Activated CD4-positive, alpha-beta memory T cell treated with anti-CD3 and anti-CD28 coated beads, Interleukin-2, amount 10 ng/mL, durations not matched to agents 7 days and 5 days (primary cell): Measurements from ENCODE around the gene DNAH11. TPM values are rescaled to one million over a fixed set of nuclear protein-coding genes. Genes with fewer than 3 reads are reported as not detected.
"Not testable (repeated sequence)": the region's sequence is repeated elsewhere in the genome, so short reads cannot be mapped to it uniquely, and the experiment has no call there.

Experiments used
- CTCF ChIA-PET: fragments of 350-600 bp; sonication (Branson Sonifier 250); formaldehyde crosslinking; loops from one replicate; lab custom pipeline; 2021; ENCODE audit warnings: antibody characterized with exemption, inconsistent platforms; lab: Charles Lee
- POLR2A ChIA-PET: fragments of 350-600 bp; sonication (Branson Sonifier 250); formaldehyde crosslinking; loops from one replicate; lab custom pipeline; 2021; ENCODE audit warnings: antibody characterized with exemption; lab: Charles Lee
- DNase-seq: peaks from one replicate; pipeline ENCODE4 v3.0.0-alpha.2; 2020
- H3K27ac Mint-ChIP-seq: one replicate; pipeline ENCODE4 v1.8.0; 2021; ENCODE audit warnings: mild to moderate bottlenecking, mixed read lengths
- H3K27me3 Mint-ChIP-seq: one replicate; pipeline ENCODE4 v1.8.0; 2021; ENCODE audit warnings: mixed read lengths
- H3K36me3 Mint-ChIP-seq: one replicate; pipeline ENCODE4 v1.8.0; 2021; ENCODE audit warnings: low read depth, mixed read lengths
- H3K4me1 Mint-ChIP-seq: one replicate; pipeline ENCODE4 v1.8.0; 2021; ENCODE audit warnings: mixed read lengths
- H3K4me3 Mint-ChIP-seq: one replicate; pipeline ENCODE4 v1.8.0; 2021; ENCODE audit warnings: mild to moderate bottlenecking, mixed read lengths
- H3K9me3 Mint-ChIP-seq: one replicate; pipeline ENCODE4 v1.8.0; 2021; ENCODE audit warnings: mixed read lengths
- total RNA-seq, 2 experiments: library from RNA; stranded (reverse); gene quantifications; one replicate each; pipeline ENCODE4 v1.2.3, GENCODE V29; 2021

The DNAH11 gene
- total RNA-seq, 2 experiments from 2014 or later: 2.1 to 2.2 TPM

DNA sequence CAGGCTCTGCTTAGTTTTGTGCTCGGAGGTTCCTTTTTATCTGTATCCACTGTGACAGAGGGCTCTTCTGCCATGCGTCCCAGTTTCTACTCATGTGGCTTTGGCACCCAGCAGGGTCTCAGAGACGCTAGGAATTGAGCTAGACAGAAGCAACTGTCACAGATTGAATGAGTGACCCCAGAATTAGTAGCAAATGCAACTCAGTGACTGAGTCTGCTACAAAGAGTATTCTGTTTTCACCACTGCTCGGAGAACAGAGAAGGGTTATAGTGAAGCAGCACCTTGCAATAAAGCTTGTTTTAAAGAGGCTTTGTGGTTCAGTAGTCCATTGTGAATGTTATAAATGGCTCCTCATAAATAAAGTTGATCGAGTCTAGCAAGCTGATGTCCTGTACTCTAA lies 113.2 kb downstream of the DNAH11 start:
- no peak overlapping the region for H3K4me3 Mint-ChIP-seq
- no peaks in the 10 kb centered on the region for H3K9me3 Mint-ChIP-seq
- H3K36me3 Mint-ChIP-seq: no peaks in the 10 kb centered on the region
- CTCF ChIA-PET: no interaction called here
- no peak overlapping the region for H3K27ac Mint-ChIP-seq
- no peak for DNase-seq
- POLR2A ChIA-PET: no interaction called here
- no peaks in the 10 kb centered on the region for H3K4me1 Mint-ChIP-seq
- H3K27me3 Mint-ChIP-seq: peaks cover 10% of the 10 kb centered on the region

DNA sequence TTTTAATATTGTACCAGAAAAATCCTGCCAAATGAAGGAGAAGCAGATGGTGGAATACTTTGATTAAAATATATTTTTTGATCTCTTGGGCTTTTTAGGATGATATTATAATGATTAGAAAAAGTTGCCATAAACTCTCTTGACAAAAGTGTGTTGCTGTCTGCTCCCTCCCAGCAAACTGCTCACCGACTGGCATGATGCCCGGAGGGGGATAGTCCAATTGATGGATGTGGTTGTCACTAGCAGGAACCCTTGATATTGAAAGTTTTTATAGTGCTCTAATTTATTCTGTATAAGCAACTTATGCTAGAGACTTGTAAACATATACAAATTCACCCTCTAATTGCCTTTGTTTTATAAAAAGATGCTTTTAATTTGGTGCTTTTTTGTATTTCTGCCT lies 114.0 kb downstream of the DNAH11 start:
- no peaks in the 10 kb centered on the region for H3K9me3 Mint-ChIP-seq
- ChIA-PET POLR2A (no interaction called here), CTCF (no interaction called here)
- H3K4me3 Mint-ChIP-seq: no peak overlapping the region
- H3K36me3 Mint-ChIP-seq: no peaks in the 10 kb centered on the region
- no peak for DNase-seq
- no peak overlapping the region for H3K27ac Mint-ChIP-seq
- peaks cover 10% of the 10 kb centered on the region for H3K27me3 Mint-ChIP-seq
- no peaks in the 10 kb centered on the region for H3K4me1 Mint-ChIP-seq

DNA sequence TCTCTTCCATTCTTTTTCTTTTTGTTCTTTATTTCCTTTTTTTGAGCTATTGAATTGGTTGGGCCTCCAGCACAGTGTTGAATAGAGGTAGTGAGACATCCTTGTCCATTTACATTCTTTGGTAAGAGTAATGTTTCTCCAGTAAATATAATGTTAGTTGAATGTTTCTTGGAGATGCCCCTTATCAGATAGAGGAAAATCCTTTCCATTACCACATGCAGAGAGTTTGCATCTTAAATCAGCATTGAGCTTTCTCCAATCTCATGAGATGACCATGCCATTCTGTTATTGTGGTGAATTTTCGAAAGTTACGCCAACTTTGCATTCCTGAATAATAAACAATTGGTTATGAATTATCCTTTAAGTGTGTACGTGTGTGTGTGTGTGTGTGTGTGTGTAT lies 127.7 kb downstream of the DNAH11 start:
- Mint-ChIP-seq H3K27me3 (peaks cover 6% of the 10 kb centered on the region), H3K27ac (no peak overlapping the region), H3K36me3 (no peaks in the 10 kb centered on the region), H3K4me1 (peaks cover 5% of the 10 kb centered on the region), H3K9me3 (no peaks in the 10 kb centered on the region), H3K4me3 (no peak overlapping the region)
- ChIA-PET POLR2A (no interaction called here), CTCF (no interaction called here)
- no peak for DNase-seq

DNA sequence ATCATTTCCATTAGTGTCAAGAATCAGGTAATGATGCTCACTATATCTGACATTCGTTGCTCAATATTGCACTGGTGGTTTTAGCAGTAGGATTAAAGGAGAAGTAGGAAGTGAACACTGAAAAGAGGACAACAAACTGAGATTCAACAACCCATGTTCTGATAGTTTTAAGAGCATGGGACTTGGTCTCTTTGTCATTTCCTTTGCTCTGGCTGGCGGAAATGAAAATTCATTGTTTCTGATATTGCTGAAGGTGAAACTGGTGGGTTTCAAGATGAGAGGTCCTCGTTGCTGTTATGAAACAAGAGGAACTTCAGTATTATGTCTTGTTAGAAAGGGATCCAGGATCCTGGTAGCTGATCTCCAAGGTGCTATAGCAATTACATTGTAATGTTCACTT lies 129.0 kb downstream of the DNAH11 start:
- H3K9me3 Mint-ChIP-seq: no peaks in the 10 kb centered on the region
- no peaks in the 10 kb centered on the region for H3K36me3 Mint-ChIP-seq
- no peak overlapping the region for H3K4me3 Mint-ChIP-seq
- no peak overlapping the region for H3K27ac Mint-ChIP-seq
- CTCF ChIA-PET: interaction anchor here (1.3 kb wide), 1 partner anchor 329 kb away, joined by 3 read pairs; no protein-coding TSS in a partner anchor
- H3K27me3 Mint-ChIP-seq: peaks cover 6% of the 10 kb centered on the region
- H3K4me1 Mint-ChIP-seq: peaks cover 5% of the 10 kb centered on the region
- POLR2A ChIA-PET: no interaction called here
- no peak for DNase-seq

DNA sequence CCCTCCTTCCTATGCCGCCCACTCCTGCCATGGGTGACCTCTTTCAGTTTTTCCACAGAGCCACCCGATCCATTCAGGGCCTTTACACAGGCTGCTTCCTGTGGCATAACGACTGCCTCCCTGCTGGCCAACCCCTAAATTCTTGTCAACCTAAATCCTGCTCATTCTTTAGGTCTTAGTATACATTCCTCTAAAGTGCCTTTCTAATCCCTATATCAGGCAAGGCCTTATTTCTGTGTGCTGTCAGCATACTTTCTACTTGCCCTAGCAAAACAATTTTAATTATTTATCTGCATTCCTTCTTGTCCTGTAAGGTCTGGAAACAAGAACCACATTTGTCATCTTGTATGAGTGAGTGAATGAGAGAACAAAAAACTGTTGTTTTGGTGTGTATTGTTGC lies 132.4 kb downstream of the DNAH11 start:
- no peak for DNase-seq
- CTCF ChIA-PET: no interaction called here
- Mint-ChIP-seq H3K4me1 (peaks cover 5% of the 10 kb centered on the region), H3K27me3 (no peaks in the 10 kb centered on the region), H3K4me3 (no peak overlapping the region), H3K9me3 (no peaks in the 10 kb centered on the region), H3K27ac (no peak overlapping the region), H3K36me3 (no peaks in the 10 kb centered on the region)
- POLR2A ChIA-PET: no interaction called here

DNA sequence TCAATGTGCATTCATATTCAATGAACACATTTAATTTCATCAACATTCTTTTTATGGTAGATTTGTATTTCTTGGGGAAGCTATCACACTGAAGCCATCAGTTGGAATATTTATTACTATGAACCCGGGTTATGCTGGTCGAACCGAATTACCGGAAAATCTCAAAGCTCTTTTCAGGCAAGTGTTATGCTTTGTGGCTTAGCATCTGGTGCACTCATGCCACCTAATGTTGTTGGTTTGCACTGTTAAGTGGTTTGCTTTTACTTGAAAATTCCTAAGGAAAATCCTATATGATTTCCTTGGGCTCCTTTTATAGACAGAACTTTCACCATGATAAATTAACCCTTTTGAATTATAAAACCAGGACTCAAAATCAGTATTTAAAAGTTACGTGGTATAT lies 147.9 kb downstream of the DNAH11 start:
- H3K36me3 Mint-ChIP-seq: no peaks in the 10 kb centered on the region
- no peak overlapping the region for H3K27ac Mint-ChIP-seq
- H3K4me1 Mint-ChIP-seq: no peaks in the 10 kb centered on the region
- peaks cover 4% of the 10 kb centered on the region for H3K27me3 Mint-ChIP-seq
- no peak for DNase-seq
- CTCF ChIA-PET: no interaction called here
- POLR2A ChIA-PET: no interaction called here
- no peak overlapping the region for H3K4me3 Mint-ChIP-seq
- H3K9me3 Mint-ChIP-seq: no peaks in the 10 kb centered on the region

DNA sequence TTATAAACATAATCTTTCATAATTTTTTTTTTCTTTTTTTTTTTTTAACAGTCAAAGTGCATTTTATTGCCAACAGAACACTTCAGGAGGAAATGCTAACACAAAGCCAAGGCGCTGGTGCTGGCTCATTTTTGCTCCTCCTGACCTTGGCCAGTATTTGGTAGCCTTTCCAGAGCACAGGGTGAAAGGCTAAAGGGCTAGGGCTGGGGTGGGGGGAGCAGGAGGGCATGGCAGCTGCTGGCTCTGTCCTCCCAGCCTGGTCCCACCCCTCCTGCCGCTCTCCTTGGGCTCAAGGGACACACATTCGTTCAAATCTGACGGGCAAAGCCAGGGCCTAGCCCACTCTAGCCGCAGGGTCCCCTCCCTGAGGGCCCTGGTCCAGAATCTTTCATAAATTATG lies 148.3 kb downstream of the DNAH11 start:
- H3K27me3 Mint-ChIP-seq, H3K9me3 Mint-ChIP-seq, H3K36me3 Mint-ChIP-seq, H3K4me3 Mint-ChIP-seq, POLR2A ChIA-PET, H3K4me1 Mint-ChIP-seq, H3K27ac Mint-ChIP-seq, CTCF ChIA-PET, DNase-seq: not testable (repeated sequence)

DNA sequence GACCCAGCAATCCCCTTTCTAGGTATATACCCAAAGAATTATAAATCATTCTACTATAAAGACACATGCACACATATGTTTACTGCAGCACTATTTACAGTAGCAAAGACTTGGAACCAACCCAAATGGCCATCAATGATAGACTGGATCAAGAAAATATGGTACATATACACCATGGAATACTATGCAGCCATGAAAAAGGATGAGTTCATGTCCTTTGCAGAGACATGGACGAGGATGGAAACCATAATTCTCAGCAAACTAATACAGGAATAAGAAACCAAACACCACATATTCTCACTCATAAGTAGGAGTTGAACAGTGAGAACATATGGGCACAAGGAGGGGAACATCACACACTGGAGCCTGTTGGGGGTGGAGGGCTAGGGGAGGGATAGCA lies 157.7 kb downstream of the DNAH11 start:
- H3K4me3 Mint-ChIP-seq, H3K27me3 Mint-ChIP-seq, POLR2A ChIA-PET, H3K9me3 Mint-ChIP-seq, H3K27ac Mint-ChIP-seq, H3K4me1 Mint-ChIP-seq, H3K36me3 Mint-ChIP-seq, CTCF ChIA-PET, DNase-seq: not testable (repeated sequence)

DNA sequence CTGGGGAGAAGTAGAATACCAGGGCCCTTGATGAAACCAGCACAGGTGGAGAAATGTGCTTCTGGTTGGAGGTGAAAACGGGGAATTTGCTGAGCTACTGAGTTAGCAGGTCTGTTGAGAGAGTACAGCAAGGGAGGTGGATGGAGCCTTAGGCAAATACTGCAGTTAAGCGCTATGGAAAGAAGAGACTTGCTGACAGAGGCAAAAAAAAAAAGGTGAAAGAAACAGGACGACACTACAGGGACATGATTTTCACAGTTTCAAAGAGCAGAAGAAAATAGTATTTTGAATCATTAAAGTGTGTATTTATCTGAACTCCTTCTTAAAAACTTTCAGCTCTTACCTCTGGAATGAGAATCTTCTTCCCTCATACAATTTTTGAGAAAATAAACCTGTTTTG lies 159.5 kb downstream of the DNAH11 start:
- H3K27ac Mint-ChIP-seq: no peak overlapping the region
- no peaks in the 10 kb centered on the region for H3K4me1 Mint-ChIP-seq
- H3K36me3 Mint-ChIP-seq: no peaks in the 10 kb centered on the region
- CTCF ChIA-PET: no interaction called here
- peaks cover 4% of the 10 kb centered on the region for H3K27me3 Mint-ChIP-seq
- no peak overlapping the region for H3K4me3 Mint-ChIP-seq
- POLR2A ChIA-PET: no interaction called here
- no peak for DNase-seq
- H3K9me3 Mint-ChIP-seq: peaks cover 2% of the 10 kb centered on the region

DNA sequence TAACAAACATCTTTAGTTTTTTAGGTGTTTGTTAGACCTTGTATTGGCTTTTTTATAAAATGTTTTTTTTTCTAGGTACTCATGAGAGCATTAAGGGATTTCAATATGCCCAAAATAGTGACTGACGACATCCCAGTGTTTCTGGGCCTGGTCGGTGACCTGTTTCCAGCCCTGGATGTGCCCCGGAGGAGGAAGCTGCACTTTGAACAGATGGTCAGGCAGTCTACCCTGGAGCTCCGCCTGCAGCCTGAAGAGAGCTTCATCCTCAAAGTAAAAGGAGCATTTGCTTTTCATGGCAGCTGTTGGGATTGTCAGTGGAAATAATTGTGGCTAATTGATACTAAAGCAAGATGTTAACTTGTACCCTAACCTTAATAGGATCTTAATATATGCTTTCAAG lies 161.5 kb downstream of the DNAH11 start:
- Mint-ChIP-seq H3K9me3 (peaks cover 2% of the 10 kb centered on the region), H3K4me1 (no peaks in the 10 kb centered on the region), H3K36me3 (no peaks in the 10 kb centered on the region), H3K27me3 (peaks cover under 1% of the 10 kb centered on the region), H3K4me3 (no peak overlapping the region), H3K27ac (no peak overlapping the region)
- ChIA-PET CTCF (interaction anchor here (0.5 kb wide), 1 partner anchor 267 kb away, joined by 3 read pairs; no protein-coding TSS in a partner anchor), POLR2A (no interaction called here)
- DNase-seq: no peak

DNA sequence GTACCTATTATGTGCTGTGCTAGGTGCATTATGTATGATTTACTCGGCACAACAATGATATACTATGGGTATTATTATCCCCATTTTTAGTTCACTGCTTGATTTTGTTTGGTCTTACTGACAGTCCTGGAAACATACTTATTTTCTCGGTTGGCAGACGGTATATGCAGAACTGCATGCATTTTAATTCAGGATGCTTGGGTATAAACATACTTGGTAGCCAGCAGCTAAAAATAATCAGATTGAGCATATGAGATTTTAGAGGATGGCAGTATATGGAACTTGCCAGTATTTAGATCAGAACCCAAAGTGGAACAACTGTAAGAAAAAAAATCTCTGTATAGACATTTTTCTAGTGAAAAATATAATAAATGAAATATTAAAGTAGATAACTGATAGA lies 163.3 kb downstream of the DNAH11 start:
- Mint-ChIP-seq H3K4me1 (no peaks in the 10 kb centered on the region), H3K4me3 (no peak overlapping the region), H3K27me3 (no peaks in the 10 kb centered on the region), H3K9me3 (no peaks in the 10 kb centered on the region), H3K27ac (no peak overlapping the region), H3K36me3 (no peaks in the 10 kb centered on the region)
- no peak for DNase-seq
- CTCF ChIA-PET: no interaction called here
- POLR2A ChIA-PET: no interaction called here

DNA sequence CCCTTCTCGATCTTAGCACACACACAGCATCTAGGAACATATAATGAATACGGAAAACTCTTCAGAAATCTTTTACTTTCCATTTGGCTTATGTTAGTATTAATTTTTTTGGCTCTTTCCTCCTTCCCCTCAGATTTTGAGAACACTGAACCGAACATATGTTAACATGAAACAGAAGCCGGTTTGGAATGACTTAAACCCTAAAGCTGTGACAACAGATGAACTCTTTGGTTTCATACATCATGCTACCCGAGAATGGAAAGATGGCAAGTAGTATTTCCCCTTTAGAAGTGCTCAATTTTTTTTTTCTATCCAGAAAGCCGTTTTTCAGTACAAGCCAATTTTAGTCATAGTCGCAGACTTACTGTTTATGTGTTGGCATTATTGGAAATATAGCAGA lies 164.7 kb downstream of the DNAH11 start:
- no peak overlapping the region for H3K4me3 Mint-ChIP-seq
- H3K27me3 Mint-ChIP-seq: no peaks in the 10 kb centered on the region
- H3K27ac Mint-ChIP-seq: no peak overlapping the region
- DNase-seq: no peak
- ChIA-PET POLR2A (no interaction called here), CTCF (no interaction called here)
- no peaks in the 10 kb centered on the region for H3K4me1 Mint-ChIP-seq
- no peaks in the 10 kb centered on the region for H3K9me3 Mint-ChIP-seq
- no peaks in the 10 kb centered on the region for H3K36me3 Mint-ChIP-seq

DNA sequence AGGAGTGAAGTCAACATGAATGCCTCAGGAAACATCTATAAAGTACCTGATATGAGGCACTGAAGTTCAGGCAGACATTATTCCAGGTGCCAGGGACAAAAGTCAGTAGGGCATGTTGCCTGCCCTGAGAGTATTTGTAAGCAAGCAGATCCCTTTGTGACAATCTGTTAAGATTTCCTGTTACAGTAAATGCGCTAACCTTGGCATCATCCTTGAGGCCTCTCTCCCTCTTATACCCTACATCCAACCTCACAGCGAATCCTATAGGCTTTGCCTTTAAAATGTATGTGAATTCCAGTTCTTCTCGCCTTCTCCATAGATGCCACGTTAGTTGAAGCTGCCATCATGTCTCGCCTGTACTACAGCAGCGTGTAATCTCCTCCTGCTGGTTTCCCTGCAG lies 165.3 kb downstream of the DNAH11 start:
- H3K4me1 Mint-ChIP-seq: no peaks in the 10 kb centered on the region
- H3K36me3 Mint-ChIP-seq: no peaks in the 10 kb centered on the region
- CTCF ChIA-PET: no interaction called here

DNA sequence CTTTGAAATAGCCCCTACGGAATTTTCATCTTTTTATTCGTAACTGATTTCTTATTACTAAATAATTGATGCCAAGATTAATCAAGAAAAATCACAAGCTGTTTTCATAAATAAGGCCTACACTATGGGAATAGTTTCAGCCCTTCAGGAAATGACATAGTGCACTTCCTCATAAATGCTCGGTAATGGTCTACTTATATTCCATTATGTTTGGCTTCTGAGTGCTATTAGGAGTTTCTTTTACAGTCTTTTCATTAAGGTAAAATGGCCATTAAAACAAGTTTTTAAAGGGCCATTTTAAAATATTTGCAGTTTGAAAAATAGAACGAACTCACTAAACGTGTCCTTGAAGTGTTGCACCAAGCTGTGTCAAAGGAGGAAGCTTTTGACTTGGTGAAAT lies 174.5 kb downstream of the DNAH11 start:
- Mint-ChIP-seq H3K27ac (no peak overlapping the region), H3K4me3 (no peak overlapping the region), H3K9me3 (no peaks in the 10 kb centered on the region), H3K4me1 (no peaks in the 10 kb centered on the region), H3K36me3 (no peaks in the 10 kb centered on the region), H3K27me3 (peaks cover 8% of the 10 kb centered on the region)
- ChIA-PET POLR2A (no interaction called here), CTCF (no interaction called here)
- DNase-seq: no peak

More for the DNA sequence above, 165.3 kb downstream of the DNAH11 start:
- Mint-ChIP-seq H3K27me3 (no peaks in the 10 kb centered on the region), H3K9me3 (no peaks in the 10 kb centered on the region), H3K27ac (no peak overlapping the region), H3K4me3 (no peak overlapping the region)
- DNase-seq: no peak
- POLR2A ChIA-PET: no interaction called here

DNA sequence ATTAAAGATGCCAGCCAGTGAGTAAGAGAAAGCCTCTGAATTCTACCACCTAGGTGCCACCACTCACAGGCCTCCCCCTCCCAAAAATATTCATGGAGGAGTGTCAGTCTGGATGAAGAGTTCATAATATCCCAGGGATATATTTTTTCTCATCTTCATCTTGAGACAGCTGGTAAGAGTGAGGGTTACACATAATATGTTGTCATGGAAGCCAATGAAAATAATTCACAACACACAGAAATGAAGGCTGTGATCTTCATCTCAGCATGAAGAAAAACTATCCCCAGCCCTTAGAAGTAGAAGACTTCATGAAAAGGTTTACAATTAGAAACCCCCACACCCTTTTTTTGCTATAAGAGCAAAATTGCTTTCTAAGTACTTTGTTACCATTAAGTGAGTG lies 175.6 kb downstream of the DNAH11 start:
- Mint-ChIP-seq H3K27me3 (peaks cover 6% of the 10 kb centered on the region), H3K4me1 (no peaks in the 10 kb centered on the region), H3K9me3 (no peaks in the 10 kb centered on the region), H3K36me3 (no peaks in the 10 kb centered on the region), H3K27ac (no peak overlapping the region), H3K4me3 (no peak overlapping the region)
- ChIA-PET CTCF (no interaction called here), POLR2A (no interaction called here)
- no peak for DNase-seq
